HG02678 (cell line): Measurements from ENCODE around the gene REEP3.

Source experiments
- ATAC-seq: cut with Tn5 transposase; IDR thresholded peaks from one replicate; pipeline ENCODE4 v1.9.1; 2021; ENCODE audit warnings: mild to moderate bottlenecking, moderate library complexity; ENCODE audit not compliant: unreplicated experiment

The REEP3 gene

DNA sequence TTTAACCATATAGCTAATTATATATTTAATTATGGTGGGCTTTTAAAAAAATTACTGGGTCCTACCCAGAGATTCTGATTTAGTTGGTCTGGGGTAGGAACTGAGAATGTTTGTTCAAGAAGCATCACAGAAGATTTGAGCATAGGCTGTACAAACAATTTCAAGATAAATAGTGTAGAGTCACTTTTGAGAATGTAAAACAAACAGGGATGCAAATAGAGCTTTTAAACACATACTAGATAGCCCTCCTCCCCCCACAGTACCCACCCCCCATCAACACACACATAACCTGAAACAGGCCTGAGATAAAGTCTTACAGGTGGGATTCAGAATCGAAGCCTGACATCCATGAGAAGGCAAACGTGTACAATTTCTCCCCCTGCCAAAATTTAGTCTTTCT, 15.6 kb upstream of the REEP3 start:
- no peak for ATAC-seq

- ATAC-seq: no peak
Observed at GRCh38 chr10:63506554-63506953, 14.6 kb upstream of the REEP3 start.

- ATAC-seq: no peak
Observed at GRCh38 chr10:63515002-63515763, 6.0 kb upstream of the REEP3 start.

GRCh38 chr10:63516207-63516606, 5.0 kb upstream of the REEP3 start:
- no peak for ATAC-seq

GRCh38 chr10:63518690-63519288, 2.4 kb upstream of the REEP3 start:
- ATAC-seq: no peak

- peak; percentile 66 for ATAC-seq
Observed at GRCh38 chr10:63521416-63522276, 445 bp downstream of the REEP3 start.

DNA sequence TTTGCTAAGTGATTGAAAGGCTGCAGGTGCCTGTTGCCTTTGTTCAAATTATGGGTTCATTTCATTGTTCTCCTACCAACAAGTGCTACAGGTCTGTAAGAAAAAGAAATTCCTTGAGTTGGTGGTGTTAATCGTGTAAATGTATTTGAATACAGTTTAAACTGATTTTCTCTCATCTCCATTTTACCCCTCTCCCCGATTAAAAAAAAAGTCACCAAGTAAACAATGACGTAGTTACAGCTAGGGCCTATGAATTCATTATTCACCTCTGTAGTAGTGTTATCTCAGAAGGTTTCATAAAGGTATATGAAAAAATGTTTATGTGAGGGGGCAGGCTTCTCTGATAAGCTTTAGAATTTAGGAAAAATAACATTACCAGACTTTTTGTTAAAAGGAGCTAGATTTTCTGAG, 1.1 kb downstream of the REEP3 start:
- no peak for ATAC-seq

GRCh38 chr10:63522995-63523394, 1.8 kb downstream of the REEP3 start:
- ATAC-seq: no peak

GRCh38 chr10:63525021-63525420, 3.8 kb downstream of the REEP3 start:
- ATAC-seq: no peak

DNA sequence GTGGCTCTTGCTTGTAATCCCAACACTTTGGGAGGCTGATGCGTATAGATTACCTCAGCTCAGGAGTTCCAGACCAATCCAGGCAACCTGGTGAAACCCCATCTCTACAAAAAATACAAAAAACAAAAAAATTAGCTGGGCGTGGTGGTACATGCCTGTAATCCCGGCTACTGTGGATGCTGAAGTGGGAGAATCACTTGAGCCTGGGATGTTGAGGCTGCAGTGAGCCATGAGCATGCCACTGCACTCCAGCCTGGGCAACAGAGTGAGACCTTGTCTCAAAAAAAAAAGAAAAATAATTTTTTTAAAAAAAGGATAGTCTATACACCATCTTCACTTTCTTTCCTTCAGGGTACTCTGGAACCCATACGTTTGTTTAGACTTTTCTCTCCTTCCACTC, 6.2 kb downstream of the REEP3 start:
- ATAC-seq: no peak

GRCh38 chr10:63528084-63528744, 7.0 kb downstream of the REEP3 start:
- no peak for ATAC-seq

DNA sequence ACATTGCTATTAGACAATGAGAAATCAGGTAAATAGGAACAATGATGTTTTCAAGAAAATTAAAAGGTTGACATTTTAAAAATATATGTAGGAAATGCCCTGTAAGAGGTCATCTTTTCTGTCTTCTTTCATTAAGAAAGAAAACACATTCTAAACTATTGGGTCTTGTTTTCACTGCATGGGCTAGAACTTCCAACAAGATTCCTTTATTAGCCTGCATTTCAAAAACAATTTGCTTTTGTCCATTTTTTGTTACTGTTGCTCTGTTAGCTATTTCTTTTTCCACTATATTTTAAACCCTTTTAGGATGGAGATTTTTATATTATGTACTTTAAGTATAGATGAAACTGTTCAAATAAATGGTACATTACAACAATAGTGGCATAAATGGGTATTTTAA, 9.2 kb downstream of the REEP3 start:
- no peak for ATAC-seq

DNA sequence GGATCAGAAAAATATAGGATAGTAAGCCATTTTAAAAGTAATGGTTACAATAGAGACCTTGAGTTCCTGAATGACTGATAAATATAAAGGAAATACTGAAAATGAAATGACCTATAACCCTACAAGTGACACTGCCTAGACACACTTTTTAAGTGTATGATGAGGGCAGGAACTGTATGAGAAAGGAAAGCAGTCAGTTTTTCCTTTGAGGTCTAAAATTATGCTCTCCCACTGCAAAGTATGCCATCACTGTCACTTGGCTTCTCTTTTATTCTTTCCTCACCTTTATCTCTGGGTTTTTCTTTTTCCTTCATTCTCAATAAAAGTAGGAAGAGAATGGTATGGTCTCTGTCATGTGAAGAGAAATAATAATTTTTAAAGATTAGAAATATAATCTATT, 13.5 kb downstream of the REEP3 start:
- no peak for ATAC-seq

GRCh38 chr10:63536698-63537097, 15.5 kb downstream of the REEP3 start:
- ATAC-seq: no peak

DNA sequence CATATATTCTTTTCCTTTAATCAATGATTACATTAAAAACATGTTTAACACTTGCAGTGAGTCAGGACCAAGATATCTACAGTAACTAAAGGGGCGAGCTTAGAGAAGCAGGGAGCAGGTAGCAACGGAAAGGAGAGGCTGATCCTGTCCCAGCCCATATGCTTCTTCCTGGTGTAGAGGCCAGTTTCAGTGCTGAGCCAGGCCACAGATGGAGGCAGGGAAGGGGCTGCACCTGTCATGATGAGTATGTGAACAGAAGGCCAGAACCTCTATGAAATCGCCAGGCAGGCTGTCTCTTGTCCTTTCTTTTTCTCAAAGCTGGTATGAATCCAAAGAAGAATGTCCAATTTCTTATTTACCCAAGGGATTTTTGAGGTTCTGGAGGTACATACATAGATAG, 16.3 kb downstream of the REEP3 start:
- ATAC-seq: no peak

GRCh38 chr10:63539377-63539776, 18.2 kb downstream of the REEP3 start:
- ATAC-seq: no peak

DNA sequence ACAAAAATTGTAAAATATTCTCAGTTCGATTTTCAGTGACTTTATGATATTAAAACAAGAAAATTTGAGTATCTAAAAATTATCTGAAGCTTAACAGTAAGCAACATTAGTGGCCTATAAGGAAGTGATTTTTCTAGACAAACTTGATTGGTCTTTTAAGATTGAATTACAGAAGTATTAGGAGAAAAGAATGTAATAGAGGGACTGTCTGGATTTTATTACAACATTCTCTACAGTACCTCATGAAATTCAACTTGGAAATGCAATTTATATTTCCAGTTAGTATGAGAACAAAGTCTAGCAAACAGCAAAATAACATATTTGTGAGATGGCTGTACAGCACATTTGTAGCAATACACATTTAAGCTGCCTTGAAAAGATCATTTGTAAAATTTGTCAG, 18.8 kb downstream of the REEP3 start:
- no peak for ATAC-seq

- no peak for ATAC-seq
Observed at GRCh38 chr10:63542835-63543575, 21.8 kb downstream of the REEP3 start.

GRCh38 chr10:63543576-63543962, 22.4 kb downstream of the REEP3 start:
- ATAC-seq: no peak

GRCh38 chr10:63544418-63544817, 23.2 kb downstream of the REEP3 start:
- ATAC-seq: no peak
